Epithelial cell of proximal tubule (primary cell): ENCODE measurements around the gene GNS. TPM values are rescaled to one million over a fixed set of nuclear protein-coding genes. Genes with fewer than 3 reads are reported as not detected.

Source experiments
- DNase-seq: peaks from one replicate; pipeline ENCODE4 v3.0.0-alpha.2; 2011; ENCODE audit warnings: low read depth
- H3K4me3 ChIP-seq: 2 replicates; pipeline ENCODE4 v1.5.1; 2011; ENCODE audit warnings: low read depth, mild to moderate bottlenecking, low read length
- total RNA-seq: library from RNA; depleted of rRNA; stranded (reverse); fragments of >200 nt; gene quantifications from 2 replicates; pipeline ENCODE4 v1.2.3, GENCODE V29; 2015
- TF ChIP-seq, protein P1 (sequence below): conservative IDR thresholded peaks from 2 replicates; pipeline ENCODE4 v1.5.1; 2012; ENCODE audit warnings: low read depth, mild to moderate bottlenecking, low read length

GNS gene
- total RNA-seq, 1 donor from 2014 or later, result 63.9 TPM

DNA sequence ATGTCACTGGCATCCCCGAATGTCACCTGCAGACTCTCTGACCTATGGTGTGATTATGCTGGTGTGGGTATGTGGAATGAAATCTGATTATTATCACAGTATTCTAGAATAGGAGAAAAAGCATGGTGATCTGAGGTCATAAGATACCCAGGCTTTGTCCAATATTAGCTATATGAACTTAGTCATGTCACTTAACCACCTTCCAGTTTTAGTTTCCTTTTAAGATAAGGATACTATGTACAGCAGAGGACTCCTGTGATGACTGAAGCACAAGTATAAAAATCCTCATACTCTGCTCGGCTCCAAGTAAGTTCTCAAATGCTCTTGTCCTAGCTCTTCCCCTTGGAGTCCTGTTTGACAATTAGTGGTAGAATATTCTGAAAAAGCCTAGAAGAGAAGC is 2.8 kb downstream of the GNS start:
- no peak overlapping the region for H3K4me3 ChIP-seq
- DNase-seq, result no peak
- TF ChIP-seq, protein P1, sequence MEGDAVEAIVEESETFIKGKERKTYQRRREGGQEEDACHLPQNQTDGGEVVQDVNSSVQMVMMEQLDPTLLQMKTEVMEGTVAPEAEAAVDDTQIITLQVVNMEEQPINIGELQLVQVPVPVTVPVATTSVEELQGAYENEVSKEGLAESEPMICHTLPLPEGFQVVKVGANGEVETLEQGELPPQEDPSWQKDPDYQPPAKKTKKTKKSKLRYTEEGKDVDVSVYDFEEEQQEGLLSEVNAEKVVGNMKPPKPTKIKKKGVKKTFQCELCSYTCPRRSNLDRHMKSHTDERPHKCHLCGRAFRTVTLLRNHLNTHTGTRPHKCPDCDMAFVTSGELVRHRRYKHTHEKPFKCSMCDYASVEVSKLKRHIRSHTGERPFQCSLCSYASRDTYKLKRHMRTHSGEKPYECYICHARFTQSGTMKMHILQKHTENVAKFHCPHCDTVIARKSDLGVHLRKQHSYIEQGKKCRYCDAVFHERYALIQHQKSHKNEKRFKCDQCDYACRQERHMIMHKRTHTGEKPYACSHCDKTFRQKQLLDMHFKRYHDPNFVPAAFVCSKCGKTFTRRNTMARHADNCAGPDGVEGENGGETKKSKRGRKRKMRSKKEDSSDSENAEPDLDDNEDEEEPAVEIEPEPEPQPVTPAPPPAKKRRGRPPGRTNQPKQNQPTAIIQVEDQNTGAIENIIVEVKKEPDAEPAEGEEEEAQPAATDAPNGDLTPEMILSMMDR, result no peak

DNA sequence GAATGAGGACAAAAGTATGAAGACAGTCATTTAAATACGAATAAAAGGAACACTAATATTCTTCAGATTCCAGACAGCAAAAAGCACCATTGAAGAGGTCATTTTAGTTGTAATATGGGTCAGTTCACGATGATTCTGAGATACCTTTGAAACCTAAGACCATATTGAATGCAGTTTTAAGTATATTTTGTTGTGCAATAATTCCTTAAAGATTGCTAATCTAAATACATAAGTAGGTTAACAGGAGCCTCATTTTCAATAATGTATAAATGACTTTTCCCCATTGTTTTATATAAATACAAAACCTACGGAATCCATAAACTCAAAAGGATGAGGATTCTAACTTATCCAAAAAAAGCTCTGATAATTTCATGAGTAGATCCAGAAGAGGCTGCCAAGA is 5.8 kb downstream of the GNS start:
- no peak overlapping the region for H3K4me3 ChIP-seq
- TF ChIP-seq, protein P1, result no peak
- no peak for DNase-seq

DNA sequence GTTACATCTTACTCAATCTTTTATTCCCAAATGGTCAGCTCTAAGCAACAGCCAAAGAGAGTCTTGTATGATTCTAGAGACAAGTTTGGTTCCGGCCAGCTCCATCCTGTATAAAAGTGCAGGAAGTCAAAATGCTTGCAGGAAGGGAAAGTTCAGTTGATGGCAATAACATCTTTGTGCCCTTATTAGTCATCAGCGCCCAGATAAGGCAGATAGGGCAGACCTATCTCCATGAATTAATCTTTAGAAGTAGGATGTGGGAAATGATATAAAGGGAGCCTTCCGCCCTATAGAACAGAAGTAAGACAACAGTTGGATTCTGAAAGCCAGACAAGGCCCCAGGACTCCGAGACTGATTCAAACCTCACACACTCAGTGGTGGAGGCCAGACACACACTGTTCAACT is 6.4 kb downstream of the GNS start:
- H3K4me3 ChIP-seq, result no peak overlapping the region
- TF ChIP-seq, protein P1, result no peak
- no peak for DNase-seq

DNA sequence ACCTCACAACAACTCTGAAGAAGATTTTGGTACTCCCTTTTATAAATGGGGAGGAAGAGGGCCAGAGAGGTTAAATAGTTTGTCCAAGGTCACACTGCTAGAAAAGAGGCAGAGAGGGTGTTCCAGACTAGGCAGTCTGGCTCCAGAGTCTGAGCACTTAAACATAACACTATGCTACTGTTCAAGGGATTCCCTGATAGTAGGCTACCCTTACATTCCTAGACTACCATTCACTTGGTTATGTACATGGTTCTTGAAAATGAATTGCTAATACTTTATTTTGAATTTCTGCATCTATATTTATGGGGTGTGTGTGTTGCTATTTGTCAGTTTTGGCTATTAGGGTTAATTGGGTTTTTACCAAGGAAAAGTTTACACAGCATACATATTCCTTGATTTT is 7.2 kb downstream of the GNS start:
- TF ChIP-seq, protein P1, result no peak
- no peak overlapping the region for H3K4me3 ChIP-seq
- DNase-seq, result no peak

DNA sequence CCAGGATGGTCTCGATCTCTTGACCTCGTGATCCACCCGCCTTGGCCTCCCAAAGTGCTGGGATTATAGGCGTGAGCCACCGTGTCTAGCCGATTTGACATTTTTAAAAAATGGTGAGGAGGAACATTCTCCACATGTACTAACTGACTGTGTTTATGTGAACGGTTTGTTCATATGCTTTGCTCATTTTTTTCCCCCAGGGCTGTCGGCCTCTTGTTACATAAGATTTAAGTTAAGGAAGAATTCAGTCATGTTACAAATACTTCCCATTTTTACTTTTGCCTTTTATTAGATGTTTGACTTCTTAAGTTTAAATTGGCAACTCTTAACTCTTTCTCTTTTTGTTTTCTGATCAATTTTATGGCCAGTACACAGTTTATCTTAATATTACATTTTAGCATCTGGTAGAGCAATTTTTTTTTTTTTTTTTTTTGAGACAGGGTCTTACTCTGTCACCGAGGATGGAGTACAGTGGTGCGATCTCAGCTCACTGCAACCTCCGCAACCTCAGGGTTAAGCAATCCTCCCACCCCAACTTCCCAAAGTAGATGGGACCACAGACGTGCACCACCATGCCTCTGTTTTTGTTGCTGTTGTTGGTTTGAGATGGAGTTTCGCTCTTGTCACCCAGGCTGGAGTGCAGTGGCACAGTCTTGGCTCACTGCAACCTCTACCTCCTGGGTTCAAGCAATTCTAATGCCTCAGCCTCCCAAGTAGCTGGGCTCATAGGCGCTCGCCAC is 9.6 kb downstream of the GNS start:
- no peak for DNase-seq
- H3K4me3 ChIP-seq, result no peak overlapping the region
- TF ChIP-seq, protein P1, result no peak

DNA sequence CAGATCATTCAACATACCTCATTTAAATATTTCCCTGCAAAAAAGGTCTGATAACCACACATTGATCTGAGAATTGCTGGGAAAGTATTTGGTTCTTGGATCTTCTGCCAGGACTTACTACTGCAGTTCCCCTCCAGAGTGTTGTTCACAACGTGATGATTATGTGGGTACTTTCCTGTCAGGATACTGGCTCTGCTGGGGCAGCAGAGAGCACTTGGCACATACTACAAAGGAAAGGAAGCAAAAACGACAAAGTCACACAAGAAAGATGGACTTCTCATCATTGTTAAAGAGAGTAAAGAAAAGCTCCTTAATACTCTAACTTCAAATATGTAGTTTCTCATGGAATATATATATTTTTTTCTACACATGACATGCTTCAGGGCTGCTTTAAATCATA is 11.5 kb downstream of the GNS start:
- TF ChIP-seq, protein P1, result no peak
- no peak overlapping the region for H3K4me3 ChIP-seq
- DNase-seq, result no peak

DNA sequence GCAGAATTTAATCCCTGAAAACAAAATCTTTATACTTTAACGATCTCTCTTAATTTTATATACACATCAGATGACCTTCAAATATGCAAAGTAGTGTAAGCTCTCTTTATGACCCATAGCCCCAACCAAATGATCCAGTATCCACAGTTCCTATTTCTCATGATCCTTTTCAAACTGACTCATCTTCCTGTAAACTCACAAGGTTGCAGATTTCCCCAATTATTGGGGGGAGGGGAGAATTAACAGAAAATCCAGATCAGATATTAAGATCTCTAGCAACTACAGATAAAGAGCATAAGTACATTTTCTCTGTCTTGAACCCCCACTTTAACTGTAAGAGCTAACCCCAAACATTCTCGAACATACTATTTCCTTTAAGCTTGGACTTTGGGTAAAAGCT is 12.5 kb downstream of the GNS start:
- DNase-seq, result no peak
- TF ChIP-seq, protein P1, result no peak
- H3K4me3 ChIP-seq, result no peak overlapping the region
